HL-60 (cell line): ENCODE data around the gene RAET1G.

Source experiments
- GABPA ChIP-seq: IDR thresholded peaks from 2 replicates; pipeline ENCODE4 v1.6.1; 2012; ENCODE audit warnings: low read depth
- POLR2AphosphoS5 ChIP-seq: IDR thresholded peaks from 2 replicates; pipeline ENCODE4 v1.6.1; 2012; ENCODE audit warnings: low read depth
- TF ChIP-seq, protein P1 (sequence below): IDR thresholded peaks from one replicate; pipeline ENCODE4 v1.5.1; 2011; ENCODE audit warnings: low read length, control low read depth, inconsistent platforms; ENCODE audit not compliant: insufficient read depth

DNA sequence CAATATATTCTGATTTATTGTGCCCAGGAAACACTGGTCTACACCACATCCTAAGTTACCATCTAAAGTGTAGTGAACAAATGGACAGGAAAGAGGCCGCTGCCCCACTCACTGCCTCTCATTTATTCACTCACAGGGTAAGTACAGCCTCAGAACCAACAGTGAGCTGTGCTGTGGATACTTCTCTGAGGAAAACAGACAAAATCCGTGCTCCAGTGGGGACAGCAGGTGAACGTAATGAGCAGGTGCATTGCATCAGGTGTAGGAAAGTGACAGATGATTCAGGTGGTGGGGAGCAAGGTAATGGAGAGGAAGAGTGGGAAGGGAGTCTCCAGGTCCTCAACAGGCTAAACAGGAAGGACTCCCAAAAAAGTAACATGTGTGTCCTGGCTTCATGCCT is 10.5 kb upstream of the RAET1G start:
- TF ChIP-seq, protein P1, sequence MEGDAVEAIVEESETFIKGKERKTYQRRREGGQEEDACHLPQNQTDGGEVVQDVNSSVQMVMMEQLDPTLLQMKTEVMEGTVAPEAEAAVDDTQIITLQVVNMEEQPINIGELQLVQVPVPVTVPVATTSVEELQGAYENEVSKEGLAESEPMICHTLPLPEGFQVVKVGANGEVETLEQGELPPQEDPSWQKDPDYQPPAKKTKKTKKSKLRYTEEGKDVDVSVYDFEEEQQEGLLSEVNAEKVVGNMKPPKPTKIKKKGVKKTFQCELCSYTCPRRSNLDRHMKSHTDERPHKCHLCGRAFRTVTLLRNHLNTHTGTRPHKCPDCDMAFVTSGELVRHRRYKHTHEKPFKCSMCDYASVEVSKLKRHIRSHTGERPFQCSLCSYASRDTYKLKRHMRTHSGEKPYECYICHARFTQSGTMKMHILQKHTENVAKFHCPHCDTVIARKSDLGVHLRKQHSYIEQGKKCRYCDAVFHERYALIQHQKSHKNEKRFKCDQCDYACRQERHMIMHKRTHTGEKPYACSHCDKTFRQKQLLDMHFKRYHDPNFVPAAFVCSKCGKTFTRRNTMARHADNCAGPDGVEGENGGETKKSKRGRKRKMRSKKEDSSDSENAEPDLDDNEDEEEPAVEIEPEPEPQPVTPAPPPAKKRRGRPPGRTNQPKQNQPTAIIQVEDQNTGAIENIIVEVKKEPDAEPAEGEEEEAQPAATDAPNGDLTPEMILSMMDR: no peak
- TF ChIP-seq GABPA: no peak
- TF ChIP-seq POLR2AphosphoS5: no peak
